ENCODE measurements around the gene BCL2L11.

The BCL2L11 gene

GRCh38 chr2:111205774-111206173, 85.1 kb downstream of the BCL2L11 start:
- DNase-seq (ENCODE audit: low spot score): no peak
- no peak for TF ChIP-seq CTCF (IDR thresholded peaks at IDR 0.05; ENCODE audit: extremely low read depth, insufficient read depth, missing control alignments)
- in situ Hi-C loops (cut with MboI; ENCODE audit: low pct_unique_long_range_greater_than_20kb, low sequenced_read_pairs, unreplicated experiment): no loop called here

GRCh38 chr2:111207851-111208250, 87.1 kb downstream of the BCL2L11 start:
- in situ Hi-C loops (cut with MboI; ENCODE audit: low pct_unique_long_range_greater_than_20kb, low sequenced_read_pairs, unreplicated experiment): no loop called here
- no peak for DNase-seq (ENCODE audit: low spot score)
- TF ChIP-seq CTCF (IDR thresholded peaks at IDR 0.05; ENCODE audit: extremely low read depth, insufficient read depth, missing control alignments): no peak

GRCh38 chr2:111208639-111209038, 87.9 kb downstream of the BCL2L11 start:
- no peak for TF ChIP-seq CTCF (IDR thresholded peaks at IDR 0.05; ENCODE audit: extremely low read depth, insufficient read depth, missing control alignments)
- in situ Hi-C loops (cut with MboI; ENCODE audit: low pct_unique_long_range_greater_than_20kb, low sequenced_read_pairs, unreplicated experiment): no loop called here
- no peak for DNase-seq (ENCODE audit: low spot score)

GRCh38 chr2:111209045-111209514, 88.4 kb downstream of the BCL2L11 start:
- peak; percentile 37 for DNase-seq (ENCODE audit: low spot score)
- in situ Hi-C loops (cut with MboI; ENCODE audit: low pct_unique_long_range_greater_than_20kb, low sequenced_read_pairs, unreplicated experiment): no loop called here
- TF ChIP-seq CTCF (IDR thresholded peaks at IDR 0.05; ENCODE audit: extremely low read depth, insufficient read depth, missing control alignments): no peak

- no peak for TF ChIP-seq CTCF (IDR thresholded peaks at IDR 0.05; ENCODE audit: extremely low read depth, insufficient read depth, missing control alignments)
- in situ Hi-C loops (cut with MboI; ENCODE audit: low pct_unique_long_range_greater_than_20kb, low sequenced_read_pairs, unreplicated experiment): no loop called here
- no peak for DNase-seq (ENCODE audit: low spot score)
Observed at GRCh38 chr2:111210036-111210435, 89.3 kb downstream of the BCL2L11 start.

- no peak for TF ChIP-seq CTCF (IDR thresholded peaks at IDR 0.05; ENCODE audit: extremely low read depth, insufficient read depth, missing control alignments)
- in situ Hi-C loops (cut with MboI; ENCODE audit: low pct_unique_long_range_greater_than_20kb, low sequenced_read_pairs, unreplicated experiment): no loop called here
- DNase-seq (ENCODE audit: low spot score): no peak
Observed at GRCh38 chr2:111213877-111214276, 93.2 kb downstream of the BCL2L11 start.
